Epithelial cell of proximal tubule (primary cell): Measurements from ENCODE around the gene FAM107B. TPM values are rescaled to one million over a fixed set of nuclear protein-coding genes. Genes with fewer than 3 reads are reported as not detected.

Experiments used
- DNase-seq: peaks from one replicate; pipeline ENCODE4 v3.0.0-alpha.2; 2011; ENCODE audit warnings: low read depth
- H3K4me3 ChIP-seq: 2 replicates; pipeline ENCODE4 v1.5.1; 2011; ENCODE audit warnings: low read depth, mild to moderate bottlenecking, low read length
- CTCF ChIP-seq: conservative IDR thresholded peaks from 2 replicates; pipeline ENCODE4 v1.5.1; 2012; ENCODE audit warnings: low read depth, mild to moderate bottlenecking, low read length
- total RNA-seq: library from RNA; depleted of rRNA; stranded (reverse); fragments of >200 nt; gene quantifications from 2 replicates; pipeline ENCODE4 v1.2.3, GENCODE V29; 2015

Gene FAM107B
- total RNA-seq, 1 donor from 2014 or later = 46.0 TPM

GRCh38 chr10:14548970-14549369 is 225.7 kb downstream of the FAM107B start:
- no peak for DNase-seq
- H3K4me3 ChIP-seq = no peak overlapping the region
- no peak for TF ChIP-seq CTCF

- no peak for TF ChIP-seq CTCF
- no peak for DNase-seq
- no peak overlapping the region for H3K4me3 ChIP-seq
Observed at GRCh38 chr10:14548474-14548873, 226.2 kb downstream of the FAM107B start.

- no peak overlapping the region for H3K4me3 ChIP-seq
- no peak for DNase-seq
- TF ChIP-seq CTCF = peak; percentile 34
Observed at GRCh38 chr10:14547816-14548215, 226.9 kb downstream of the FAM107B start.

- DNase-seq = no peak
- no peak overlapping the region for H3K4me3 ChIP-seq
- no peak for TF ChIP-seq CTCF
Observed at GRCh38 chr10:14545827-14546226, 228.9 kb downstream of the FAM107B start.

GRCh38 chr10:14543904-14544210 is 230.8 kb downstream of the FAM107B start:
- no peak for TF ChIP-seq CTCF

GRCh38 chr10:14543046-14543903 is 231.4 kb downstream of the FAM107B start:
- DNase-seq = no peak
- H3K4me3 ChIP-seq = no peak overlapping the region
- TF ChIP-seq CTCF = peak; percentile 25

More at GRCh38 chr10:14543904-14544210, 230.8 kb downstream of the FAM107B start:
- DNase-seq = no peak
- H3K4me3 ChIP-seq = no peak overlapping the region

GRCh38 chr10:14541379-14541778 is 233.3 kb downstream of the FAM107B start:
- no peak for TF ChIP-seq CTCF
- H3K4me3 ChIP-seq = no peak overlapping the region
- DNase-seq = no peak
